HG02981 (cell line): Measurements from ENCODE around the gene PTGES3.
"Not testable (repeated sequence)": the region's sequence is repeated elsewhere in the genome, so short reads cannot be mapped to it uniquely, and the experiment has no call there.

Source experiments
- ATAC-seq: cut with Tn5 transposase; IDR thresholded peaks from one replicate; pipeline ENCODE4 v1.9.1; 2021; ENCODE audit warnings: mild to moderate bottlenecking, moderate library complexity; ENCODE audit not compliant: unreplicated experiment

The PTGES3 gene

DNA sequence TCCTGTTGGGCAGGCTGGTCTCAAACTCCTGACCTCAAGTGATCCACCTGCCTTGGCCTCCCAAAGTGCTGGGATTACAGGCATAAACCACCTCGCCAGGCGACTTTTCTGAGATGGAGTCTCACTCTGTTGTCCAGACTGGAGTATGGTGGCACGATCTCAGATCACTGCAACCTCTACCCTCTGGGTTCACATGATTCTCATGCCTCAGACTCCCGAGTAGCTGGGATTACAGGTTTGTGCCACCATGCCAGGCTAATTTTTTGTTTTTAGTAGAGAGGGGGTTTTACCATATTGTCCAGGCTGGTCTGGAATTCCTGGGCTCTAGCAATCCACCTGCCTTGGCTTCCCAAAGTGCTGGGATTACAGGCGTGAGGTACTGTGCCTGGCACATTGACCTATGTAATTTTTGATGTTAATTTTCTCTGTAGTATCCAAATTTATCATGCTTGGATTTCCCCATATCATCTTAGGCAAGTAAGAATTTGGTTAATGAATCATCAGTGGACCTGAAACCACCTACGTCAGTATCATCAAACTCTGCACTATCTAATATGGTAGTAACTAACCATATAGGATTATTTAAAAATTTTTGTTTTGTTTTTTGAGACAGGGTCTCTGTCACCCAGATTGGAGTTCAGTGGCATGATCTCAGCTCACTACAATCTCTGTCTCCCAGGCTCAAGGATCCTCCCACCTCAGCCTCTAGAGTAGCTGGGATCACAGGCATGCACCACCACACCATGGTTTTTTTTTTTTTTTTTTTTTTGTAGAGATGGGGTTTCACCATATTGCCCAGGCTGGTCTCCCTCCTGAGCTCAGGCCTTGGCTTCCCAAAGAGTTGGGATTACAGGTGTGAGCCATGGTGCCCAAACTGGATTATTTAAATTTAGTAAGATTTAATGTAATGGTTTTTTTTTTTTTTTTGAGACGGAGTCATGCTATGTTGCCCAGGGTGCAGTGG, 30.4 kb downstream of the PTGES3 start:
- ATAC-seq, result peak; percentile 68

DNA sequence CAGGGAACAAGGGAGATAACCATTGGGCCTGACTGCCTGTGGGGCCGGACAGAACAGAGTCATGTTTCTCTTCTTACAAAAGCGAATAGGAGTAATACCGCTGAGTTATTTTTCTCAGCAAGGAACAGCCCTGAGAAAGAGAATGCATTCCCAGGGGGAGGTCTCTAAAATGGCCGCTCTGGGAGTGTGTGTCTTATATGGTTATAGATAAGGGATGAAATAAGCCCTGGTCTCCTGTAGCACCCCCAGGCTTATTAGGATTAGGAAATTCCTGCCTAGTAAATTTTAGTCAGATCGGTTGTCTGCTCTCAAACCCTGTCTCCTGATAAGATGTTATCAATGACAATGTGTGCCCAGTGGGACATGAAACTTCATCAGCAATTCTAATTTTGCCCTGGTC, 34.3 kb downstream of the PTGES3 start:
- not testable (repeated sequence) for ATAC-seq

GRCh38 chr12:56648023-56648422, 40.1 kb downstream of the PTGES3 start:
- not testable (repeated sequence) for ATAC-seq

DNA sequence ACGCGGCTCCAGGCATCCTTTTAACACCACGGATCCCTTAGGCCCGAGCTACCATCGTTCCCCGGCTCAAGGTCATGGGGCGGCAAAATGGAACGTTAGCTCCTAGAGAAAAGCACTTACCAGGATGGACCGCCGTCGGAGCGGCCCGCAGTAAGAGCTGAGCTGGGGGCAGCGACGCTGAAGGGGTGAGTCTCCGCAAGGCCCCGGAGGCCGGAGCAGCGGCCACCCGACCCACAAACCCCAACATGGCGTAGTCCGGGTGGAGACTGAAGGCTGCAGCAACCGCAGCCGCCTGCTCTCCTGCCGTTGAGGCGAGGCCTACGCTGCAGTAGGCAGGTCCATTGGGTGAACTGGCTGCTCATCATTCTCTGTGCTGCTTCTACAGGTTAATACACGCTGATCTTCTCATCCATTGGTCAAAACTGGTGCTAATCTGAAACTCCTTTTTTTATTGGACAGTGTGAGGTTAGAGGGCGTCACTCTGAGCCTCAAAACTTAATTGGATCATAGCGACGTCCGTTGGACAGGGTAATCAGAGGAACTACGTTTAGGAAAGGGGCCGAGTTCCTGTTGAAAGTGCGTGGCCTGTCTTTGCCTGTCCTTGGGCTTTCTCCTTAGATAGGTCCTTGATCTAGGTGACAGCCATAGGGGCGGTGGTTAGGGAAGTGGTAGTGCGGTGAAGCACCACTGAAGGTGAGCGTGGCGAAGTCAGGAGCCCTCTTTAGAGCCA, 42.2 kb downstream of the PTGES3 start, which contains the start of gene ATP5F1B:
ATP5F1B (minus strand) TSS at position 268 of the 730 bp plus-strand sequence; CDS start at position 247, 21 bp downstream.
- ATAC-seq, result peak; percentile 96

- no peak for ATAC-seq
These were observed 42.8 kb downstream of the PTGES3 start for GRCh38 chr12:56645201-56645716.

- no peak for ATAC-seq
These were observed 43.4 kb downstream of the PTGES3 start for GRCh38 chr12:56644654-56645053.

GRCh38 chr12:56641219-56641618, 46.9 kb downstream of the PTGES3 start:
- no peak for ATAC-seq

DNA sequence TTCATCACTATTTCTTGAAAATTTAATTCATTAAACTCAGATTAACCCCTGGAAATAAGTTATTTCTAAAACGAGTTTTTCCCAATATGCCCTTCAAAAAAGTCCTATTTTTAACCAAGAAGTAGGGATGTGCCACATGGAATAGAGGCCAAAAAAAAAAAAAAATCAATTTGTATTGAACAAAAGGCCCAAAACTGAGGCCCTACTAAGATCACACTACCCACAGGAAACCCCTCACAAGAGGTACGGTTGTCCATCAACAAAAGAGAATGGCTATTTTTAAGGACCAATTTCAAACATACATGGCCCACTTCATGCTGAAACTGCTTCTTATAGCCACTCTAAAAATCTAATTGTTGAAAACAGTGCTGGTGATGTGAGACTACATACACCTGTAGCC, 50.5 kb downstream of the PTGES3 start:
- ATAC-seq, result no peak

DNA sequence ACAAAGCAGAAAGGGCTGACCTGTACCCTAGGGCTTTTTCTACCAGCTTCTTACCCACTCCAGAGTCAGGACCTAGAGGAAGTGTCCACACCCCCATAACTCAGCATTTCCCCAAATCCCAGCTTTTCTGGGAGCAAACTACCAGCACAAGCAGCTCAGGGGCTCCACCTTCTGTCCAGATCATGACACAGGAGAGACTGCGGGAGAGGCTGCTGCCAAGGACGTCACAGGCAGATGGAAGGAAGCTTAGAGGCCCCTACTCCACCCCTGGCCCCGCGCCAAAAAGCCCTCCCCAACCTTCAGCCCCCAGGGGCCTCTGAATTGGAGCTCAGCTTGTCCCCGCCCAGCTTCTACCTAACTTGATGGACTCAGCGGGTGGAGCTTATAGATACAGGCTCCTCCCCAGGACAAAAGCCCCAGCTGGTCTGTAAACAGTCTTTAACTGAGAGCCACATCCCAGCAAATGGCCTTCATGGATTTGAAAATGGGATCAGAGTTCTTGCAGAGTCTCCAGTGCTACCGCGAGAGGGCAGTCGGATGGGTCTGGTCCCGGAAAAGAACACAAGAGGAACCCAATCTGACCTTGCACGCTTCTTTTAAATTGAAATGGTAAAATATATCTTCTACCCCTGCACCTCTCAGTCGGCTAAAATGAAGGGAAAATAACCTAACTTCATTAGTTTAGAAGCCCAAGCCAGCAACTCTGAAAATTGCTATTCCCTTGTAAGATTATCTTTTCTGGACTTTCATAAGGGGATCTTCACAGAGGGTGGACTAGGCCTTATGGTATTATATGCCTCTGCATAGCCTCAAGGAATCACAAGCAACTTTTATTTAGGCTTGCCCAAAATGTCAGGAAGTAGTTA, 51.2 kb downstream of the PTGES3 start:
- peak; percentile 58 for ATAC-seq

- peak; percentile 35 for ATAC-seq
These were observed 52.0 kb downstream of the PTGES3 start for GRCh38 chr12:56635806-56636674.

- ATAC-seq, result peak; percentile 38
These were observed 53.0 kb downstream of the PTGES3 start for GRCh38 chr12:56634837-56635791.

GRCh38 chr12:56634242-56634836, 53.7 kb downstream of the PTGES3 start:
- ATAC-seq, result no peak

GRCh38 chr12:56633468-56634241, 54.4 kb downstream of the PTGES3 start:
- ATAC-seq, result no peak

DNA sequence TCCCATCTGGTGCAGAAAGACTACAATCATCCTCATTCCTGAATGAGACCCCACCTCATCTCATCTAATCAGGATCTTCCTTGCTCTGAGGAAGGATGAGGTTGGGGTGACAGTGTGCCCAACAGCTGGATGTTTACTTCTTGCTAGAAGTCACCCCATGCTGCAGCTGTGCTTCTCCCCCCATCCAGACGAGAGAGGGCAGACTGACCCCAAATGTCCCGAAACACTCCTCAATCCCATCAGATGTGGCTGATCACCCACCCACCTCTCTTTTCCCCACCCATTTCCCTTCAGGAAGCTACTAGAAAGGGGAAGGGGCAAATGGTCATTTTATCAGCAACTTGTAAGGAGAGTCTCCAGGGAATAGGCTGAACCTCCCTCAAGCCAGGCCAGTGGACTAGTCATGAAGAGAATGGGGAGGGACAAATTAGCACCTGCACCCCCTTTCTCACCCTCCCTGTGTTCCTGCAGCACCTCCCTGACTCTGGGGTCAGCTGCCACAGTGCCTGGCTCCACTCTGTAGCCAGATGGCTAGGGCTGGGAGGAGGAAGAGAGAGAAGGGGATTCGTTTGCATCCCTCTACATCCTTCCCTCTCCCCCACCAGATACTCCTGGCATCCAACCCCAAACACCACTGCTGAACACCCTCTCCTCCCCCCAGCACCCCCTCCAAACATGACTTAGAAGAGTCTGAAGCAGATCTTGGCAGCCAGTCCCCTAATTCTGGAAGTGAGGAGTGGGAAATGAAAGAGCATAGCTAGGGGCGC, 55.2 kb downstream of the PTGES3 start:
- ATAC-seq, result no peak

- no peak for ATAC-seq
These were observed 56.0 kb downstream of the PTGES3 start for GRCh38 chr12:56631790-56632700.
